Measurements from ENCODE around the gene CD101. TPM values are rescaled to one million over a fixed set of nuclear protein-coding genes. Genes with fewer than 3 reads are reported as not detected.

Gene CD101
- total RNA-seq, 1 donor from 2014 or later = 0.80 TPM

GRCh38 chr1:117009132-117009531 is 7.6 kb downstream of the CD101 start:
- H3K27me3 Mint-ChIP-seq (ENCODE audit: insufficient read depth) = peaks cover 3% of the 10 kb centered on the region
- no peak for DNase-seq (ENCODE audit: low spot score)
- no peaks in the 10 kb centered on the region for H3K9me3 Mint-ChIP-seq
- peaks cover 29% of the 10 kb centered on the region for H3K4me1 Mint-ChIP-seq (ENCODE audit: low read depth)
- H3K36me3 Mint-ChIP-seq (ENCODE audit: low read depth) = peaks cover 3% of the 10 kb centered on the region
- intact Hi-C loops (cut with micrococcal nuclease) = no loop called here
- H3K27ac Mint-ChIP-seq = no peak overlapping the region
- H3K4me3 Mint-ChIP-seq = peak overlapping the region; percentile 17

- Mint-ChIP-seq H3K36me3 (ENCODE audit: low read depth) (peaks cover 3% of the 10 kb centered on the region), H3K4me3 (no peak overlapping the region), H3K27me3 (ENCODE audit: insufficient read depth) (peaks cover 3% of the 10 kb centered on the region), H3K4me1 (ENCODE audit: low read depth) (peaks cover 43% of the 10 kb centered on the region), H3K27ac (no peak overlapping the region), H3K9me3 (no peaks in the 10 kb centered on the region)
- intact Hi-C loops (cut with micrococcal nuclease) = no loop called here
- DNase-seq (ENCODE audit: low spot score) = no peak
Observed at GRCh38 chr1:117010310-117010969, 8.9 kb downstream of the CD101 start.

GRCh38 chr1:117011334-117011733 is 9.8 kb downstream of the CD101 start:
- Mint-ChIP-seq H3K27ac (no peak overlapping the region), H3K9me3 (no peaks in the 10 kb centered on the region), H3K4me3 (no peak overlapping the region), H3K36me3 (ENCODE audit: low read depth) (peaks cover 3% of the 10 kb centered on the region), H3K27me3 (ENCODE audit: insufficient read depth) (no peaks in the 10 kb centered on the region), H3K4me1 (ENCODE audit: low read depth) (peaks cover 49% of the 10 kb centered on the region)
- intact Hi-C loops (cut with micrococcal nuclease) = no loop called here
- DNase-seq (ENCODE audit: low spot score) = no peak

GRCh38 chr1:117013309-117013858 is 11.8 kb downstream of the CD101 start:
- Mint-ChIP-seq H3K9me3 (no peaks in the 10 kb centered on the region), H3K27ac (no peak overlapping the region), H3K27me3 (ENCODE audit: insufficient read depth) (no peaks in the 10 kb centered on the region), H3K4me1 (ENCODE audit: low read depth) (peaks cover 58% of the 10 kb centered on the region), H3K4me3 (no peak overlapping the region), H3K36me3 (ENCODE audit: low read depth) (peaks cover 3% of the 10 kb centered on the region)
- intact Hi-C loops (cut with micrococcal nuclease) = no loop called here
- no peak for DNase-seq (ENCODE audit: low spot score)

GRCh38 chr1:117014209-117014608 is 12.6 kb downstream of the CD101 start:
- no peaks in the 10 kb centered on the region for H3K9me3 Mint-ChIP-seq
- H3K4me1 Mint-ChIP-seq (ENCODE audit: low read depth) = peaks cover 53% of the 10 kb centered on the region
- intact Hi-C loops (cut with micrococcal nuclease) = loop anchor here (2.0 kb wide), 1 partner anchor 13 kb away; the partner anchor contains the start of gene CD101
- no peak overlapping the region for H3K4me3 Mint-ChIP-seq
- no peaks in the 10 kb centered on the region for H3K36me3 Mint-ChIP-seq (ENCODE audit: low read depth)
- H3K27me3 Mint-ChIP-seq (ENCODE audit: insufficient read depth) = no peaks in the 10 kb centered on the region
- DNase-seq (ENCODE audit: low spot score) = no peak
- no peak overlapping the region for H3K27ac Mint-ChIP-seq

GRCh38 chr1:117015724-117016123 is 14.2 kb downstream of the CD101 start:
- peaks cover 46% of the 10 kb centered on the region for H3K4me1 Mint-ChIP-seq (ENCODE audit: low read depth)
- H3K27ac Mint-ChIP-seq = no peak overlapping the region
- H3K27me3 Mint-ChIP-seq (ENCODE audit: insufficient read depth) = no peaks in the 10 kb centered on the region
- intact Hi-C loops (cut with micrococcal nuclease) = loop anchor here (2.0 kb wide), 1 partner anchor 15 kb away; the partner anchor contains the start of gene CD101
- no peaks in the 10 kb centered on the region for H3K9me3 Mint-ChIP-seq
- DNase-seq (ENCODE audit: low spot score) = no peak
- peaks cover 3% of the 10 kb centered on the region for H3K36me3 Mint-ChIP-seq (ENCODE audit: low read depth)
- no peak overlapping the region for H3K4me3 Mint-ChIP-seq

GRCh38 chr1:117017062-117017461 is 15.5 kb downstream of the CD101 start:
- Mint-ChIP-seq H3K27me3 (ENCODE audit: insufficient read depth) (no peaks in the 10 kb centered on the region), H3K36me3 (ENCODE audit: low read depth) (peaks cover 3% of the 10 kb centered on the region), H3K4me3 (no peak overlapping the region), H3K9me3 (no peaks in the 10 kb centered on the region), H3K27ac (no peak overlapping the region), H3K4me1 (ENCODE audit: low read depth) (peaks cover 46% of the 10 kb centered on the region)
- DNase-seq (ENCODE audit: low spot score) = no peak
- intact Hi-C loops (cut with micrococcal nuclease) = no loop called here

- Mint-ChIP-seq H3K27me3 (ENCODE audit: insufficient read depth) (no peaks in the 10 kb centered on the region), H3K27ac (no peak overlapping the region), H3K9me3 (no peaks in the 10 kb centered on the region), H3K4me1 (ENCODE audit: low read depth) (peaks cover 46% of the 10 kb centered on the region), H3K4me3 (no peak overlapping the region), H3K36me3 (ENCODE audit: low read depth) (peaks cover 3% of the 10 kb centered on the region)
- intact Hi-C loops (cut with micrococcal nuclease) = no loop called here
- no peak for DNase-seq (ENCODE audit: low spot score)
Observed at GRCh38 chr1:117017648-117018047, 16.1 kb downstream of the CD101 start.

- DNase-seq (ENCODE audit: low spot score) = no peak
- peaks cover 24% of the 10 kb centered on the region for H3K4me1 Mint-ChIP-seq (ENCODE audit: low read depth)
- intact Hi-C loops (cut with micrococcal nuclease) = no loop called here
- no peak overlapping the region for H3K4me3 Mint-ChIP-seq
- H3K9me3 Mint-ChIP-seq = no peaks in the 10 kb centered on the region
- H3K27ac Mint-ChIP-seq = no peak overlapping the region
- peaks cover 3% of the 10 kb centered on the region for H3K27me3 Mint-ChIP-seq (ENCODE audit: insufficient read depth)
- peaks cover 3% of the 10 kb centered on the region for H3K36me3 Mint-ChIP-seq (ENCODE audit: low read depth)
Observed at GRCh38 chr1:117020526-117021156, 19.1 kb downstream of the CD101 start.

- Mint-ChIP-seq H3K36me3 (ENCODE audit: low read depth) (peaks cover 3% of the 10 kb centered on the region), H3K9me3 (no peaks in the 10 kb centered on the region), H3K27ac (no peak overlapping the region), H3K4me1 (ENCODE audit: low read depth) (peaks cover 12% of the 10 kb centered on the region), H3K4me3 (no peak overlapping the region), H3K27me3 (ENCODE audit: insufficient read depth) (peaks cover 3% of the 10 kb centered on the region)
- intact Hi-C loops (cut with micrococcal nuclease) = no loop called here
- DNase-seq (ENCODE audit: low spot score) = no peak
Observed at GRCh38 chr1:117022114-117022513, 20.6 kb downstream of the CD101 start.

- no peak overlapping the region for H3K27ac Mint-ChIP-seq
- H3K9me3 Mint-ChIP-seq = no peaks in the 10 kb centered on the region
- peaks cover 3% of the 10 kb centered on the region for H3K27me3 Mint-ChIP-seq (ENCODE audit: insufficient read depth)
- intact Hi-C loops (cut with micrococcal nuclease) = no loop called here
- no peak overlapping the region for H3K4me3 Mint-ChIP-seq
- H3K4me1 Mint-ChIP-seq (ENCODE audit: low read depth) = peaks cover 5% of the 10 kb centered on the region
- no peaks in the 10 kb centered on the region for H3K36me3 Mint-ChIP-seq (ENCODE audit: low read depth)
- DNase-seq (ENCODE audit: low spot score) = no peak
Observed at GRCh38 chr1:117025568-117025967, 24.0 kb downstream of the CD101 start.

GRCh38 chr1:117026361-117026760 is 24.8 kb downstream of the CD101 start:
- no peak for DNase-seq (ENCODE audit: low spot score)
- H3K4me1 Mint-ChIP-seq (ENCODE audit: low read depth) = peaks cover 5% of the 10 kb centered on the region
- no peak overlapping the region for H3K4me3 Mint-ChIP-seq
- intact Hi-C loops (cut with micrococcal nuclease) = no loop called here
- H3K27ac Mint-ChIP-seq = no peak overlapping the region
- H3K9me3 Mint-ChIP-seq = no peaks in the 10 kb centered on the region
- H3K36me3 Mint-ChIP-seq (ENCODE audit: low read depth) = no peaks in the 10 kb centered on the region
- H3K27me3 Mint-ChIP-seq (ENCODE audit: insufficient read depth) = peaks cover 3% of the 10 kb centered on the region

GRCh38 chr1:117029685-117030084 is 28.1 kb downstream of the CD101 start:
- Mint-ChIP-seq H3K27me3 (ENCODE audit: insufficient read depth) (no peaks in the 10 kb centered on the region), H3K27ac (no peak overlapping the region), H3K4me1 (ENCODE audit: low read depth) (peaks cover 5% of the 10 kb centered on the region), H3K4me3 (no peak overlapping the region), H3K36me3 (ENCODE audit: low read depth) (no peaks in the 10 kb centered on the region), H3K9me3 (no peaks in the 10 kb centered on the region)
- DNase-seq (ENCODE audit: low spot score) = no peak
- intact Hi-C loops (cut with micrococcal nuclease) = no loop called here
